Activated B cell treated with CpG ODN at 0.5 μM for 24 hours (primary cell): Measurements from ENCODE around the gene ANKRD39. TPM values are rescaled to one million over a fixed set of nuclear protein-coding genes. Genes with fewer than 3 reads are reported as not detected.

ENCODE experiments used
- ATAC-seq: fragments of 200-7000 bp; cut with Tn5 transposase; one replicate; pipeline ENCODE4 v1.10.0; 2021; ENCODE audit warnings: low read depth, mild to moderate bottlenecking, moderate library complexity
- CTCF ChIA-PET: fragments of 350-600 bp; sonication (Branson Sonifier 250); formaldehyde crosslinking; loops from one replicate; lab custom pipeline; 2021; ENCODE audit warnings: antibody characterized with exemption; lab: Charles Lee
- POLR2A ChIA-PET: fragments of 350-600 bp; sonication (Branson Sonifier 250); formaldehyde crosslinking; loops from one replicate; lab custom pipeline; 2021; ENCODE audit warnings: antibody characterized with exemption; lab: Charles Lee
- DNase-seq: peaks from one replicate; pipeline ENCODE4 v3.0.0; 2022
- H3K27ac Mint-ChIP-seq: one replicate; pipeline ENCODE4 v1.8.0; 2020; ENCODE audit warnings: mixed read lengths
- H3K27me3 Mint-ChIP-seq: one replicate; pipeline ENCODE4 v1.8.0; 2021; ENCODE audit warnings: mixed read lengths
- H3K36me3 Mint-ChIP-seq: one replicate; pipeline ENCODE4 v1.8.0; 2021; ENCODE audit warnings: low read depth, mixed read lengths
- H3K4me1 Mint-ChIP-seq: one replicate; pipeline ENCODE4 v1.8.0; 2021; ENCODE audit warnings: mixed read lengths
- H3K4me3 Mint-ChIP-seq: one replicate; pipeline ENCODE4 v1.8.0; 2020; ENCODE audit warnings: mild to moderate bottlenecking, mixed read lengths
- H3K9me3 Mint-ChIP-seq: one replicate; pipeline ENCODE4 v1.8.0; 2020; ENCODE audit warnings: mixed read lengths
- intact Hi-C: fragments of 100-400 bp; cut with micrococcal nuclease; formaldehyde crosslinking; loops from one replicate; pipeline ENCODE4 v1.15.1; 2024
- total RNA-seq: library from RNA; stranded (reverse); gene quantifications from 2 replicates; pipeline ENCODE4 v1.2.3, GENCODE V29; 2022
- TF ChIP-seq, protein P1 (sequence below): fragments of 200-600 bp; IDR thresholded peaks from one replicate; pipeline ENCODE4 v1.8.0; 2022; ENCODE audit warnings: antibody characterized with exemption, mild to moderate bottlenecking

ANKRD39 gene
- total RNA-seq, 1 donor from 2014 or later, result 12.7 TPM

- Mint-ChIP-seq H3K36me3 (peaks cover 37% of the 10 kb centered on the region), H3K27me3 (no peaks in the 10 kb centered on the region), H3K4me1 (peaks cover 30% of the 10 kb centered on the region), H3K9me3 (no peaks in the 10 kb centered on the region), H3K4me3 (no peak overlapping the region), H3K27ac (no peak overlapping the region)
- no peak for ATAC-seq
- DNase-seq, result no peak
- ChIA-PET POLR2A (no interaction called here), CTCF (interaction anchor here (1.3 kb wide), 1 partner anchor 298 kb away, joined by 3 read pairs; no protein-coding TSS in a partner anchor)
- intact Hi-C loops, result no loop called here
- TF ChIP-seq, protein P1, sequence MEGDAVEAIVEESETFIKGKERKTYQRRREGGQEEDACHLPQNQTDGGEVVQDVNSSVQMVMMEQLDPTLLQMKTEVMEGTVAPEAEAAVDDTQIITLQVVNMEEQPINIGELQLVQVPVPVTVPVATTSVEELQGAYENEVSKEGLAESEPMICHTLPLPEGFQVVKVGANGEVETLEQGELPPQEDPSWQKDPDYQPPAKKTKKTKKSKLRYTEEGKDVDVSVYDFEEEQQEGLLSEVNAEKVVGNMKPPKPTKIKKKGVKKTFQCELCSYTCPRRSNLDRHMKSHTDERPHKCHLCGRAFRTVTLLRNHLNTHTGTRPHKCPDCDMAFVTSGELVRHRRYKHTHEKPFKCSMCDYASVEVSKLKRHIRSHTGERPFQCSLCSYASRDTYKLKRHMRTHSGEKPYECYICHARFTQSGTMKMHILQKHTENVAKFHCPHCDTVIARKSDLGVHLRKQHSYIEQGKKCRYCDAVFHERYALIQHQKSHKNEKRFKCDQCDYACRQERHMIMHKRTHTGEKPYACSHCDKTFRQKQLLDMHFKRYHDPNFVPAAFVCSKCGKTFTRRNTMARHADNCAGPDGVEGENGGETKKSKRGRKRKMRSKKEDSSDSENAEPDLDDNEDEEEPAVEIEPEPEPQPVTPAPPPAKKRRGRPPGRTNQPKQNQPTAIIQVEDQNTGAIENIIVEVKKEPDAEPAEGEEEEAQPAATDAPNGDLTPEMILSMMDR, result no peak
Observed at GRCh38 chr2:96813656-96814055, 44.2 kb downstream of the ANKRD39 start.

GRCh38 chr2:96811917-96812316, 45.9 kb downstream of the ANKRD39 start:
- Mint-ChIP-seq H3K36me3 (peaks cover 32% of the 10 kb centered on the region), H3K4me1 (peaks cover 26% of the 10 kb centered on the region), H3K9me3 (no peaks in the 10 kb centered on the region), H3K4me3 (no peak overlapping the region), H3K27me3 (no peaks in the 10 kb centered on the region), H3K27ac (no peak overlapping the region)
- no peak for DNase-seq
- TF ChIP-seq, protein P1, result no peak
- CTCF ChIA-PET, result no interaction called here
- intact Hi-C loops, result no loop called here
- ATAC-seq, result no peak
- POLR2A ChIA-PET, result no interaction called here

DNA sequence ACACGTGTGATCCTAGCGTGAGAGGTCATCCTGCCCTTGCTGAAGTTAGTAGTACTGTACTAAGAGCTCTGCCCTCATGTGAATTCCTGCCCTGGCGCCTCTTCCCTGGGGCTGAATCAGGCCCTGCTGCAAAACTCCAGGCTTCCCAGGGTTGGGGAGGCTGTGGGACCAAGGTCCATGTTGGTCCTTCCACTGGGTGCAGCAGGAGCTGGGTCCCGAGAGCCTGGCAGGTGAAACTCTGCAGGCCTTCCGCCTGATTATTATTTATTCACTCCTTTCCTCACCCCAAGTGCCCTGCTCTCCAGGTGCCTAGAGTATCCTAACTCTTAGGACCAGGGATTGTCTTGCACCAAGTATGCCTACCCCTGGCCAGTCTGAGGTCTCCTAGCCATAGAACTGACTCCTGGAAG, 47.0 kb downstream of the ANKRD39 start:
- TF ChIP-seq, protein P1, result no peak
- ChIA-PET POLR2A (interaction anchor here (0.6 to 0.8 kb wide), 2 partner anchors 9 to 500 kb away, joined by 3 read pairs; no protein-coding TSS in a partner anchor), CTCF (no interaction called here)
- Mint-ChIP-seq H3K36me3 (peaks cover 35% of the 10 kb centered on the region), H3K9me3 (no peaks in the 10 kb centered on the region), H3K4me3 (no peak overlapping the region), H3K27ac (peak overlapping the region; percentile 24), H3K4me1 (peaks cover 35% of the 10 kb centered on the region), H3K27me3 (no peaks in the 10 kb centered on the region)
- DNase-seq (no peak), ATAC-seq (no peak)
- intact Hi-C loops, result no loop called here

- Mint-ChIP-seq H3K27me3 (no peaks in the 10 kb centered on the region), H3K9me3 (no peaks in the 10 kb centered on the region), H3K4me1 (peaks cover 31% of the 10 kb centered on the region), H3K27ac (no peak overlapping the region), H3K36me3 (peaks cover 35% of the 10 kb centered on the region), H3K4me3 (no peak overlapping the region)
- ChIA-PET CTCF (no interaction called here), POLR2A (interaction anchor here (0.6 to 0.8 kb wide), 2 partner anchors 9 to 500 kb away, joined by 3 read pairs; no protein-coding TSS in a partner anchor)
- no peak for ATAC-seq
- TF ChIP-seq, protein P1, result no peak
- DNase-seq, result no peak
- intact Hi-C loops, result loop anchor here (10.0 kb wide), 1 partner anchor 815 kb away; the partner anchor contains the start of gene ANKRD36C
Observed at GRCh38 chr2:96809951-96810782, 47.6 kb downstream of the ANKRD39 start.

GRCh38 chr2:96809216-96809882, 48.5 kb downstream of the ANKRD39 start:
- H3K4me3 Mint-ChIP-seq, result no peak overlapping the region
- peaks cover 31% of the 10 kb centered on the region for H3K4me1 Mint-ChIP-seq
- TF ChIP-seq, protein P1, result no peak
- no peaks in the 10 kb centered on the region for H3K9me3 Mint-ChIP-seq
- CTCF ChIA-PET, result no interaction called here
- DNase-seq (no peak), ATAC-seq (no peak)
- intact Hi-C loops, result loop anchor here (10.0 kb wide), 1 partner anchor 815 kb away; the partner anchor contains the start of gene ANKRD36C
- no peaks in the 10 kb centered on the region for H3K27me3 Mint-ChIP-seq
- peaks cover 35% of the 10 kb centered on the region for H3K36me3 Mint-ChIP-seq
- no peak overlapping the region for H3K27ac Mint-ChIP-seq
- POLR2A ChIA-PET, result no interaction called here
